HCT116 (cell line): Measurements from ENCODE around the gene MS4A3. TPM values are rescaled to one million over a fixed set of nuclear protein-coding genes. Genes with fewer than 3 reads are reported as not detected.

Source experiments
- ATAC-seq: fragments of 200-7000 bp; cut with Tn5 transposase; 2 replicates; pipeline ENCODE4 v1.9.1; 2020; ENCODE audit warnings: mild to moderate bottlenecking, moderate library complexity
- BruUV-seq: library from RNA; stranded (reverse); fragments of 400-500 nt; replicated peaks from 2 replicates; lab custom pipeline; 2021; lab: Mats Ljungman, UMichigan
- CTCF ChIA-PET: fragments of 300-600 bp; sonication (Branson Sonifier 250); formaldehyde crosslinking; loops from one replicate; lab custom pipeline; 2021; ENCODE audit warnings: antibody characterized with exemption; lab: Charles Lee
- POLR2A ChIA-PET: fragments of 300-600, 350-600 bp; sonication (Branson Sonifier 250); formaldehyde crosslinking; loops from one replicate; lab custom pipeline; 2021; ENCODE audit warnings: antibody characterized with exemption; lab: Charles Lee
- RAD21 ChIA-PET, 2 experiments: fragments of 300-600 bp; sonication (Branson Sonifier 250); formaldehyde crosslinking; loops; one replicate each; lab custom pipeline; 2023; ENCODE audit warnings: low total read pairs in 2 of 2; ENCODE audit not compliant: uncharacterized antibody in 2 of 2, unreplicated experiment in 2 of 2, low non-redundant PET in 1 of 2; lab: Charles Lee
- DNase-seq: peaks from one replicate; pipeline ENCODE4 v3.0.0-alpha.2; 2010; ENCODE audit warnings: low read depth, low spot score
- H2AFZ ChIP-seq: fragments of 200-600 bp; shearing (Covaris generic), sonication (generic); 2 replicates; pipeline ENCODE4 v1.6.1; 2017; ENCODE audit warnings: low read depth, mixed run types, mixed read lengths, antibody characterized with exemption, low read length; ENCODE audit not compliant: poor library complexity, severe bottlenecking
- H3K27ac ChIP-seq: 2 replicates; pipeline ENCODE4 v1.5.1; 2012; ENCODE audit warnings: low read depth, low read length
- H3K27me3 ChIP-seq: fragments of 200-600 bp; sonication (generic); 2 replicates; pipeline ENCODE4 v1.6.1; 2016; ENCODE audit warnings: mixed run types, low read length, mixed read lengths; ENCODE audit not compliant: insufficient read depth
- H3K36me3 ChIP-seq, 2 experiments: fragments of 200-500 bp in 1 of 2; fragments of 200-600 bp in 1 of 2; sonication (Bioruptor generic) in 1 of 2; sonication (generic) in 1 of 2; 2 replicates each; pipeline versions ENCODE4 v1.5.1 to v1.6.1; 2014 to 2016; ENCODE audit warnings: low read length in 2 of 2, inconsistent platforms in 1 of 2, mixed read lengths in 1 of 2, mixed run types in 1 of 2; ENCODE audit not compliant: insufficient read depth in 2 of 2, control insufficient read depth in 1 of 2
- H3K4me1 ChIP-seq, 2 experiments: fragments of 200-600 bp in 1 of 2; sonication (generic) in 1 of 2; 2 replicates each; pipeline versions ENCODE4 v1.5.1 to v1.6.1; 2012 to 2017; ENCODE audit warnings: low read length in 2 of 2, inconsistent platforms in 1 of 2, mild to moderate bottlenecking in 1 of 2, mixed read lengths in 1 of 2, mixed run types in 1 of 2, moderate library complexity in 1 of 2; ENCODE audit not compliant: insufficient read depth in 2 of 2, control insufficient read depth in 1 of 2
- H3K4me2 ChIP-seq: fragments of 200-600 bp; sonication (generic); 2 replicates; pipeline ENCODE4 v1.6.1; 2017; ENCODE audit warnings: mixed run types, low read length, mixed read lengths
- H3K4me3 ChIP-seq, 2 experiments: fragments of 200-600 bp in 1 of 2; sonication (generic) in 1 of 2; replicated peaks in 1 of 2; 2 replicates each; pipeline ENCODE4 v1.5.1; 2011 to 2016; ENCODE audit warnings: low read length in 2 of 2, control low read depth in 1 of 2, low read depth in 1 of 2, mild to moderate bottlenecking in 1 of 2, mixed read lengths in 1 of 2, mixed run types in 1 of 2
- H3K79me2 ChIP-seq: fragments of 200-600 bp; sonication (generic); 2 replicates; pipeline ENCODE4 v1.6.1; 2017; ENCODE audit warnings: mild to moderate bottlenecking, mixed run types, low read length, moderate library complexity, mixed read lengths; ENCODE audit not compliant: insufficient read depth
- H3K9ac ChIP-seq: fragments of 200-600 bp; sonication (generic); 2 replicates; pipeline ENCODE4 v1.6.1; 2016; ENCODE audit warnings: low read length, mixed read lengths
- H3K9me2 ChIP-seq: fragments of 200-600 bp; sonication (generic), shearing (Covaris generic); 2 replicates; pipeline ENCODE4 v1.6.1; 2017; ENCODE audit warnings: mixed run types, mild to moderate bottlenecking, moderate library complexity; ENCODE audit not compliant: insufficient read depth
- H3K9me3 ChIP-seq, 2 experiments: fragments of 200-500 bp in 1 of 2; fragments of 200-600 bp in 1 of 2; sonication (Bioruptor generic) in 1 of 2; sonication (generic) in 1 of 2; 2 replicates each; pipeline ENCODE4 v1.6.1; 2014 to 2017; ENCODE audit warnings: low read length in 2 of 2, mixed read lengths in 2 of 2, inconsistent platforms in 1 of 2, low read depth in 1 of 2, mild to moderate bottlenecking in 1 of 2, mixed run types in 1 of 2, moderate library complexity in 1 of 2; ENCODE audit not compliant: control insufficient read depth in 1 of 2, insufficient read depth in 1 of 2
- H4K20me1 ChIP-seq: fragments of 200-600 bp; sonication (generic), shearing (Covaris generic); 2 replicates; pipeline ENCODE4 v1.6.1; 2017; ENCODE audit warnings: mixed run types, mild to moderate bottlenecking, moderate library complexity; ENCODE audit not compliant: insufficient read depth
- CEBPB ChIP-seq: IDR thresholded peaks from 2 replicates; pipeline ENCODE4 v1.6.1; 2012; ENCODE audit warnings: low read depth
- EGR1 ChIP-seq: IDR thresholded peaks from 2 replicates; pipeline ENCODE4 v1.6.1; 2012; ENCODE audit warnings: low read depth
- ELF1 ChIP-seq: IDR thresholded peaks from 2 replicates; pipeline ENCODE4 v1.6.1; 2012; ENCODE audit warnings: low read depth, borderline replicate concordance
- EZH2phosphoT487 ChIP-seq: fragments of 200-600 bp; IDR thresholded peaks from 2 replicates; pipeline ENCODE4 v1.6.1; 2018; ENCODE audit warnings: antibody characterized with exemption, borderline replicate concordance
- FOSL1 ChIP-seq: IDR thresholded peaks from 2 replicates; pipeline ENCODE4 v1.6.1; 2012; ENCODE audit warnings: low read depth
- POLR2AphosphoS5 ChIP-seq: IDR thresholded peaks from 2 replicates; pipeline ENCODE4 v1.6.1; 2011; ENCODE audit warnings: mild to moderate bottlenecking, low read depth, low read length, moderate library complexity
- SIN3A ChIP-seq: IDR thresholded peaks from 2 replicates; pipeline ENCODE4 v1.6.1; 2012; ENCODE audit warnings: low read depth
- SP1 ChIP-seq: IDR thresholded peaks from 2 replicates; pipeline ENCODE4 v1.6.1; 2012; ENCODE audit warnings: low read depth
- TCF7L2 ChIP-seq: IDR thresholded peaks from 2 replicates; pipeline ENCODE4 v1.7.0; 2011; ENCODE audit warnings: borderline replicate concordance, inconsistent platforms; ENCODE audit not compliant: insufficient read depth, insufficient read length; ENCODE audit errors: extremely low read depth
- ZFX ChIP-seq: fragments of 450-650 bp; IDR thresholded peaks from 2 replicates; pipeline ENCODE4 v1.6.1; 2017
- intact Hi-C: fragments of 100-400 bp; cut with micrococcal nuclease; formaldehyde crosslinking; loops from 2 replicates; pipeline ENCODE4 v1.10.0; 2022
- total RNA-seq: library from RNA; stranded (reverse); gene quantifications from one replicate; pipeline ENCODE4 v1.2.1, GENCODE V29; 2021; ENCODE audit not compliant: unreplicated experiment
- TF ChIP-seq, protein P1 (sequence below), 3 experiments: fragments of 200-600 bp in 1 of 3; sonication (generic) in 1 of 3; IDR thresholded peaks in 2 of 3; conservative IDR thresholded peaks in 1 of 3; 2 replicates each; pipeline ENCODE4 v1.5.1; 2012 to 2017; ENCODE audit warnings: low read depth in 2 of 3, low read length in 2 of 3, antibody characterized with exemption in 1 of 3, borderline replicate concordance in 1 of 3, control low read depth in 1 of 3, mild to moderate bottlenecking in 1 of 3, mixed read lengths in 1 of 3, mixed run types in 1 of 3, moderate library complexity in 1 of 3; ENCODE audit not compliant: insufficient read depth in 1 of 3
- TF ChIP-seq, protein P2 (sequence below): IDR thresholded peaks from 2 replicates; pipeline ENCODE4 v1.6.1; 2011; ENCODE audit warnings: mild to moderate bottlenecking, low read length, moderate library complexity; ENCODE audit not compliant: insufficient replicate concordance; ENCODE audit errors: extremely low read depth
- TF ChIP-seq, protein P3 (sequence below): IDR thresholded peaks from 2 replicates; pipeline ENCODE4 v1.6.1; 2012
- TF ChIP-seq, protein P4 (sequence below): IDR thresholded peaks from 2 replicates; pipeline ENCODE4 v1.6.1; 2012

MS4A3 gene
- total RNA-seq, 1 experiment from 2014 or later = not detected

- ChIA-PET CTCF (no interaction called here), RAD21 (no interaction called here), POLR2A (no interaction called here)
- DNase-seq (no peak), ATAC-seq (no peak)
- Histone ChIP-seq H3K9ac (no peak overlapping the region), H3K9me3 (no peaks in the 10 kb centered on the region), H3K36me3 (no peaks in the 10 kb centered on the region), H2AFZ (no peak overlapping the region), H3K4me1 (no peaks in the 10 kb centered on the region), H3K4me3 (no peak overlapping the region), H3K27ac (no peak overlapping the region), H3K9me2 (no peaks in the 10 kb centered on the region), H3K27me3 (no peaks in the 10 kb centered on the region), H3K79me2 (no peaks in the 10 kb centered on the region), H3K4me2 (no peak overlapping the region), H4K20me1 (no peaks in the 10 kb centered on the region)
- BruUV-seq = no TSS peak
- TF ChIP-seq FOSL1 (no peak), ELF1 (no peak), POLR2AphosphoS5 (no peak), SIN3A (no peak), TCF7L2 (no peak), CEBPB (no peak), ZFX (no peak), SP1 (no peak), EGR1 (no peak), EZH2phosphoT487 (no peak)
- TF ChIP-seq, protein P1, sequence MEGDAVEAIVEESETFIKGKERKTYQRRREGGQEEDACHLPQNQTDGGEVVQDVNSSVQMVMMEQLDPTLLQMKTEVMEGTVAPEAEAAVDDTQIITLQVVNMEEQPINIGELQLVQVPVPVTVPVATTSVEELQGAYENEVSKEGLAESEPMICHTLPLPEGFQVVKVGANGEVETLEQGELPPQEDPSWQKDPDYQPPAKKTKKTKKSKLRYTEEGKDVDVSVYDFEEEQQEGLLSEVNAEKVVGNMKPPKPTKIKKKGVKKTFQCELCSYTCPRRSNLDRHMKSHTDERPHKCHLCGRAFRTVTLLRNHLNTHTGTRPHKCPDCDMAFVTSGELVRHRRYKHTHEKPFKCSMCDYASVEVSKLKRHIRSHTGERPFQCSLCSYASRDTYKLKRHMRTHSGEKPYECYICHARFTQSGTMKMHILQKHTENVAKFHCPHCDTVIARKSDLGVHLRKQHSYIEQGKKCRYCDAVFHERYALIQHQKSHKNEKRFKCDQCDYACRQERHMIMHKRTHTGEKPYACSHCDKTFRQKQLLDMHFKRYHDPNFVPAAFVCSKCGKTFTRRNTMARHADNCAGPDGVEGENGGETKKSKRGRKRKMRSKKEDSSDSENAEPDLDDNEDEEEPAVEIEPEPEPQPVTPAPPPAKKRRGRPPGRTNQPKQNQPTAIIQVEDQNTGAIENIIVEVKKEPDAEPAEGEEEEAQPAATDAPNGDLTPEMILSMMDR (IDR thresholded peaks at IDR 0.05 in 2 of 3, conservative IDR thresholded peaks at IDR 0.05 in 1 of 3; ENCODE audit: borderline replicate concordance in 1 of 3, insufficient read depth in 1 of 3, low read depth in 2 of 3, low read length in 2 of 3) = no peak
- TF ChIP-seq, protein P2, sequence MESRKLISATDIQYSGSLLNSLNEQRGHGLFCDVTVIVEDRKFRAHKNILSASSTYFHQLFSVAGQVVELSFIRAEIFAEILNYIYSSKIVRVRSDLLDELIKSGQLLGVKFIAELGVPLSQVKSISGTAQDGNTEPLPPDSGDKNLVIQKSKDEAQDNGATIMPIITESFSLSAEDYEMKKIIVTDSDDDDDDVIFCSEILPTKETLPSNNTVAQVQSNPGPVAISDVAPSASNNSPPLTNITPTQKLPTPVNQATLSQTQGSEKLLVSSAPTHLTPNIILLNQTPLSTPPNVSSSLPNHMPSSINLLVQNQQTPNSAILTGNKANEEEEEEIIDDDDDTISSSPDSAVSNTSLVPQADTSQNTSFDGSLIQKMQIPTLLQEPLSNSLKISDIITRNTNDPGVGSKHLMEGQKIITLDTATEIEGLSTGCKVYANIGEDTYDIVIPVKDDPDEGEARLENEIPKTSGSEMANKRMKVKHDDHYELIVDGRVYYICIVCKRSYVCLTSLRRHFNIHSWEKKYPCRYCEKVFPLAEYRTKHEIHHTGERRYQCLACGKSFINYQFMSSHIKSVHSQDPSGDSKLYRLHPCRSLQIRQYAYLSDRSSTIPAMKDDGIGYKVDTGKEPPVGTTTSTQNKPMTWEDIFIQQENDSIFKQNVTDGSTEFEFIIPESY = no peak
- TF ChIP-seq, protein P3, sequence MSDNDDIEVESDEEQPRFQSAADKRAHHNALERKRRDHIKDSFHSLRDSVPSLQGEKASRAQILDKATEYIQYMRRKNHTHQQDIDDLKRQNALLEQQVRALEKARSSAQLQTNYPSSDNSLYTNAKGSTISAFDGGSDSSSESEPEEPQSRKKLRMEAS = no peak
- TF ChIP-seq, protein P4, sequence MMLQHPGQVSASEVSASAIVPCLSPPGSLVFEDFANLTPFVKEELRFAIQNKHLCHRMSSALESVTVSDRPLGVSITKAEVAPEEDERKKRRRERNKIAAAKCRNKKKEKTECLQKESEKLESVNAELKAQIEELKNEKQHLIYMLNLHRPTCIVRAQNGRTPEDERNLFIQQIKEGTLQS = no peak
- intact Hi-C loops = no loop called here
Observed at GRCh38 chr11:60084631-60085273, 28.3 kb downstream of the MS4A3 start.
